Fibroblast of lung (primary cell): ENCODE results near the gene TNNI3K. TPM values are rescaled to one million over a fixed set of nuclear protein-coding genes. Genes with fewer than 3 reads are reported as not detected.
A peak's percentile ranks its signal among the peaks of the same experiment; 100 is the strongest.

ENCODE experiments used
- DNase-seq, 2 donors: peaks; one replicate each; pipeline versions ENCODE4 v3.0.0 to v3.0.0-alpha.2; 2010; ENCODE audit warnings: low read depth in 2 of 2
- H2AFZ ChIP-seq: 2 replicates; pipeline ENCODE4 v1.5.1; 2012; ENCODE audit warnings: low read length, control low read depth, inconsistent platforms
- H3K27ac ChIP-seq: 2 replicates; pipeline ENCODE4 v1.5.1; 2011; ENCODE audit warnings: low read length, control low read depth; ENCODE audit not compliant: insufficient read depth
- H3K27me3 ChIP-seq: 2 replicates; pipeline ENCODE4 v1.5.1; 2011; ENCODE audit warnings: mild to moderate bottlenecking, low read length; ENCODE audit not compliant: control insufficient read depth, insufficient read depth
- H3K36me3 ChIP-seq: 2 replicates; pipeline ENCODE4 v1.5.1; 2011; ENCODE audit warnings: low read length; ENCODE audit not compliant: control insufficient read depth, insufficient read depth
- H3K4me1 ChIP-seq: 2 replicates; pipeline ENCODE4 v1.5.1; 2011; ENCODE audit warnings: low read length; ENCODE audit not compliant: control insufficient read depth, insufficient read depth; ENCODE audit errors: extremely low read depth
- H3K4me2 ChIP-seq: 2 replicates; pipeline ENCODE4 v1.5.1; 2011; ENCODE audit warnings: low read length, control low read depth; ENCODE audit not compliant: insufficient read depth; ENCODE audit errors: extremely low read depth
- H3K4me3 ChIP-seq, 4 experiments: fragments of 200-600 bp in 1 of 4; sonication (generic) in 1 of 4; replicated peaks in 1 of 4; 2 replicates each; pipeline ENCODE4 v1.5.1; 2011 to 2016; ENCODE audit warnings: low read length in 4 of 4, low read depth in 3 of 4, mild to moderate bottlenecking in 3 of 4, control low read depth in 2 of 4, inconsistent platforms in 1 of 4, mixed read lengths in 1 of 4; ENCODE audit not compliant: insufficient read depth in 1 of 4; ENCODE audit errors: control extremely low read depth in 1 of 4
- H3K79me2 ChIP-seq: 2 replicates; pipeline ENCODE4 v1.5.1; 2012; ENCODE audit warnings: mild to moderate bottlenecking, low read length, inconsistent platforms; ENCODE audit not compliant: control insufficient read depth, insufficient read depth
- H3K9ac ChIP-seq: 2 replicates; pipeline ENCODE4 v1.5.1; 2011; ENCODE audit warnings: mild to moderate bottlenecking, low read length, control low read depth; ENCODE audit not compliant: insufficient read depth
- H3K9me3 ChIP-seq: 2 replicates; pipeline ENCODE4 v1.5.1; 2012; ENCODE audit warnings: low read depth, low read length; ENCODE audit not compliant: control insufficient read depth, insufficient read depth
- H4K20me1 ChIP-seq: 2 replicates; pipeline ENCODE4 v1.5.1; 2011; ENCODE audit warnings: low read length; ENCODE audit not compliant: control insufficient read depth, insufficient read depth; ENCODE audit errors: extremely low read depth
- EZH2 ChIP-seq: IDR thresholded peaks from 2 replicates; pipeline ENCODE4 v1.5.1; 2012; ENCODE audit warnings: low read length, control low read depth, mild to moderate bottlenecking; ENCODE audit errors: missing control alignments
- polyA plus RNA-seq, 2 donors: library from polyadenylated mRNA; depleted of rRNA in 1 of 2; stranded (reverse) in 1 of 2; unstranded in 1 of 2; fragments of >200 nt; gene quantifications; 2 replicates each; pipeline ENCODE4 v1.2.1, GENCODE V29; 2011 to 2012; ENCODE audit warnings: missing spikeins in 1 of 2
- total RNA-seq: library from RNA; depleted of rRNA; stranded (reverse); fragments of >200 nt; gene quantifications from 2 replicates; pipeline ENCODE4 v1.2.1, GENCODE V29; 2014
- TF ChIP-seq, protein P1 (sequence below), 2 donors: IDR thresholded peaks in 1 of 2; conservative IDR thresholded peaks in 1 of 2; 1 replicate in 1 of 2; 2 replicates in 1 of 2; pipeline ENCODE4 v1.5.1; 2011 to 2012; ENCODE audit warnings: low read length in 2 of 2, control low read depth in 1 of 2, inconsistent platforms in 1 of 2, low read depth in 1 of 2, mild to moderate bottlenecking in 1 of 2

TNNI3K gene
- total and polyA plus RNA-seq, 2 donors (not counting 1 experiment from before 2014, with no cell fraction given), result 0.66 to 0.91 TPM

DNA sequence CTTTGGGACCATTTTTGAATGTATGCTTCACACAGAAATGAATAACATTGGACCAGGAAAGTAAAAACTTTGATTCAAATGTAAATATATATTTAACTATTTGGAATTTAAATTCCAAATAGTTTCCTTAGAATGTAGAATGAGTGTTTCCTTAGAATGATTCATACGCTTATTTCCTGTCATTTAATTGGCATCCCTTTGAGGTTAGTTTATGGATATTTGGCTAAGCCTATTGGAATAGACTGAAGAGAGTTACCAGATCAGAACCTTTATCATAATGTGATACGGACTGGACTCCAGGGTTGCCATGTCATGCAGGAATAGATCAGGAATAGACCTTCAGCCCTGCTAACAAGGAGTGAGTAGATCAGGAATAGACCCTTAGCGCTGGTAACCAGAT lies 133.1 kb downstream of the TNNI3K start:
- Histone ChIP-seq H3K9ac (no peak overlapping the region), H3K79me2 (no peaks in the 10 kb centered on the region), H4K20me1 (no peaks in the 10 kb centered on the region), H3K27ac (no peak overlapping the region), H3K4me2 (no peak overlapping the region), H3K4me3 (no peak overlapping the region), H3K27me3 (no peaks in the 10 kb centered on the region), H3K9me3 (no peaks in the 10 kb centered on the region), H3K4me1 (no peaks in the 10 kb centered on the region), H3K36me3 (no peaks in the 10 kb centered on the region), H2AFZ (peak overlapping the region; percentile 33)
- DNase-seq, result peak in 1 of 2 donors; percentile 48
- TF ChIP-seq, protein P1, sequence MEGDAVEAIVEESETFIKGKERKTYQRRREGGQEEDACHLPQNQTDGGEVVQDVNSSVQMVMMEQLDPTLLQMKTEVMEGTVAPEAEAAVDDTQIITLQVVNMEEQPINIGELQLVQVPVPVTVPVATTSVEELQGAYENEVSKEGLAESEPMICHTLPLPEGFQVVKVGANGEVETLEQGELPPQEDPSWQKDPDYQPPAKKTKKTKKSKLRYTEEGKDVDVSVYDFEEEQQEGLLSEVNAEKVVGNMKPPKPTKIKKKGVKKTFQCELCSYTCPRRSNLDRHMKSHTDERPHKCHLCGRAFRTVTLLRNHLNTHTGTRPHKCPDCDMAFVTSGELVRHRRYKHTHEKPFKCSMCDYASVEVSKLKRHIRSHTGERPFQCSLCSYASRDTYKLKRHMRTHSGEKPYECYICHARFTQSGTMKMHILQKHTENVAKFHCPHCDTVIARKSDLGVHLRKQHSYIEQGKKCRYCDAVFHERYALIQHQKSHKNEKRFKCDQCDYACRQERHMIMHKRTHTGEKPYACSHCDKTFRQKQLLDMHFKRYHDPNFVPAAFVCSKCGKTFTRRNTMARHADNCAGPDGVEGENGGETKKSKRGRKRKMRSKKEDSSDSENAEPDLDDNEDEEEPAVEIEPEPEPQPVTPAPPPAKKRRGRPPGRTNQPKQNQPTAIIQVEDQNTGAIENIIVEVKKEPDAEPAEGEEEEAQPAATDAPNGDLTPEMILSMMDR (conservative IDR thresholded peaks at IDR 0.05 in 1 of 2, IDR thresholded peaks at IDR 0.05 in 1 of 2; ENCODE audit: low read depth in 1 of 2, low read length in 2 of 2), result no peak
- TF ChIP-seq EZH2, result no peak

DNA sequence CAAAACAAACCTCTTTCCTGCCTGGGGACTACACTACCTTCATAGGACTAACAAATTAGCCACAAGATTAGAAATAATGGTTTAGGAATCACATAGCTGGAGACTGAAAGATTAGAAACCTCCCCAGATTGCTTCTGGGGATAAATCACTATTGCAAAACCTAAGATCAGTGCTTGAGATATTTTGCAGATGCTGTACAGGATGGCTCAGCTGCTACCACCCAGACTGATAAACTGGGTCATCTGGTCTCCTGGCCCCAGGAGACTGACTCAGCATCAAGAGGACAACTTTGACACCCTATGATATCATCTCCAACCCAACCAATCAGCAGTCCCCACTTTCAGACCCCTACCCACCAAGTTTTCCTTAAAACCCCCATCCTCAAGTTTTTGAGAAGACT lies 140.2 kb downstream of the TNNI3K start:
- Histone ChIP-seq H3K79me2 (no peaks in the 10 kb centered on the region), H4K20me1 (no peaks in the 10 kb centered on the region), H3K4me2 (no peak overlapping the region), H3K4me1 (no peaks in the 10 kb centered on the region), H3K9me3 (no peaks in the 10 kb centered on the region), H3K36me3 (no peaks in the 10 kb centered on the region), H3K9ac (no peak overlapping the region), H2AFZ (no peak overlapping the region), H3K4me3 (no peak overlapping the region), H3K27me3 (no peaks in the 10 kb centered on the region), H3K27ac (no peak overlapping the region)
- peak in 1 of 2 donors; percentile 4 for DNase-seq
- TF ChIP-seq, protein P1 (conservative IDR thresholded peaks at IDR 0.05 in 1 of 2, IDR thresholded peaks at IDR 0.05 in 1 of 2; ENCODE audit: low read depth in 1 of 2, low read length in 2 of 2), result no peak
- no peak for TF ChIP-seq EZH2

- H3K4me1 ChIP-seq, result no peaks in the 10 kb centered on the region
- DNase-seq, result no peak
- H2AFZ ChIP-seq, result no peak overlapping the region
- no peak overlapping the region for H3K27ac ChIP-seq
- H3K4me2 ChIP-seq, result no peak overlapping the region
- H3K36me3 ChIP-seq, result no peaks in the 10 kb centered on the region
- no peaks in the 10 kb centered on the region for H3K27me3 ChIP-seq
- TF ChIP-seq, protein P1 (conservative IDR thresholded peaks at IDR 0.05 in 1 of 2, IDR thresholded peaks at IDR 0.05 in 1 of 2; ENCODE audit: low read depth in 1 of 2, low read length in 2 of 2), result no peak
- TF ChIP-seq EZH2, result no peak
- H4K20me1 ChIP-seq, result no peaks in the 10 kb centered on the region
- H3K9ac ChIP-seq, result no peak overlapping the region
- H3K4me3 ChIP-seq, result no peak overlapping the region
- no peaks in the 10 kb centered on the region for H3K9me3 ChIP-seq
- H3K79me2 ChIP-seq, result no peaks in the 10 kb centered on the region
Measured at GRCh38 chr1:74380252-74380651, 145.1 kb downstream of the TNNI3K start.
